Measurements from ENCODE around the gene PRDX6. TPM values are rescaled to one million over a fixed set of nuclear protein-coding genes. Genes with fewer than 3 reads are reported as not detected.
A peak's percentile ranks its signal among the peaks of the same experiment; 100 is the strongest.
"Not testable (repeated sequence)": the region's sequence is repeated elsewhere in the genome, so short reads cannot be mapped to it uniquely, and the experiment has no call there.

Gene PRDX6
- total and polyA plus RNA-seq, 8 donors: 236 to 279 (median 258) TPM

DNA sequence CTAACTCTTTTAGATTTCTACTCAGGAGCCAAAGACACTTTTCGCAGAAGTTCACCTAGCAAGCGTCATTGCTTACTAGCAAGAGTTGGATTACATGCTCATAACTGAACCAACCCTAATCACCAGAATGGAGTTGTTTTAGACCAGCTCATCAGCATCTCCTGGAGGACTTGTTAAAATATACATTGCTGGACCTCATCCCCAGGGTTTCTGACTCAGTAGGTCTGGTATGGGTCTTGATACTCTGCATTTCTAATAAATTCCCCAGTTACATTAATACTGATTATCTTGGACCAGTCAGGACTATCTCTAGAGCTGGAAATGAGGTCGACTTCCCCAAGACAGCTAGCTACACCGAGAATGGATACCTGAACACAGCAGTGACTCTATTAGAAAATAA, 9.7 kb upstream of the PRDX6 start:
- DNase-seq: no peak
- H3K4me1 ChIP-seq: no peaks in the 10 kb centered on the region
- no peak for ATAC-seq
- H3K9me3 ChIP-seq: peaks cover 0 to 22% of the 10 kb centered on the region in 2 donors
- H3K27me3 ChIP-seq: no peaks in the 10 kb centered on the region
- H3K36me3 ChIP-seq: no peaks in the 10 kb centered on the region
- intact Hi-C loops (cut with DNase I): no loop called here
- H3K27ac ChIP-seq: no peak overlapping the region
- TF ChIP-seq, protein P1, sequence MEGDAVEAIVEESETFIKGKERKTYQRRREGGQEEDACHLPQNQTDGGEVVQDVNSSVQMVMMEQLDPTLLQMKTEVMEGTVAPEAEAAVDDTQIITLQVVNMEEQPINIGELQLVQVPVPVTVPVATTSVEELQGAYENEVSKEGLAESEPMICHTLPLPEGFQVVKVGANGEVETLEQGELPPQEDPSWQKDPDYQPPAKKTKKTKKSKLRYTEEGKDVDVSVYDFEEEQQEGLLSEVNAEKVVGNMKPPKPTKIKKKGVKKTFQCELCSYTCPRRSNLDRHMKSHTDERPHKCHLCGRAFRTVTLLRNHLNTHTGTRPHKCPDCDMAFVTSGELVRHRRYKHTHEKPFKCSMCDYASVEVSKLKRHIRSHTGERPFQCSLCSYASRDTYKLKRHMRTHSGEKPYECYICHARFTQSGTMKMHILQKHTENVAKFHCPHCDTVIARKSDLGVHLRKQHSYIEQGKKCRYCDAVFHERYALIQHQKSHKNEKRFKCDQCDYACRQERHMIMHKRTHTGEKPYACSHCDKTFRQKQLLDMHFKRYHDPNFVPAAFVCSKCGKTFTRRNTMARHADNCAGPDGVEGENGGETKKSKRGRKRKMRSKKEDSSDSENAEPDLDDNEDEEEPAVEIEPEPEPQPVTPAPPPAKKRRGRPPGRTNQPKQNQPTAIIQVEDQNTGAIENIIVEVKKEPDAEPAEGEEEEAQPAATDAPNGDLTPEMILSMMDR (IDR thresholded peaks at IDR 0.05): no peak
- no peak overlapping the region for H3K4me3 ChIP-seq

DNA sequence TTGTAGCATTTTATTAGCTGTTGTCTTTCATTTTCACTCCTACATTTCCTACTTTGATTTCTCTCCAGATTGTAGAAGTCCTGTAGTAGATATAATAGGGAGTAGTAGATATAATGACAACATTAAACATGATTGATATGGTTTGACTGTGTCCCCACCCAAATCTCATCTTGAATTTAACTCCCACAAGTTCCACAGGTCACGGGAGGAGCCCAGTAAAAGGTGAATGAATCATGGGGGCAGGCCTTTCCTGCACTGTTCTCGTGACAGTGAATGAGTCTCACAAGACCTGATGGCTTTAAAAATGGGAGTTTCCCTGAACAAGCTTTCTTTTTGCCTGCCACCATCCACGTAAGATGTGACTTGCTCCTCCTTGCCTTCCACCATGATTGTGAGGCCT, 7.5 kb upstream of the PRDX6 start:
- H3K27me3 ChIP-seq: no peaks in the 10 kb centered on the region
- intact Hi-C loops (cut with DNase I): no loop called here
- H3K9me3 ChIP-seq: peaks cover 0 to 12% of the 10 kb centered on the region in 2 donors
- H3K36me3 ChIP-seq: no peaks in the 10 kb centered on the region
- no peak overlapping the region for H3K4me3 ChIP-seq
- DNase-seq (no peak), ATAC-seq (no peak)
- peaks cover 0 to 16% of the 10 kb centered on the region in 2 donors for H3K4me1 ChIP-seq
- H3K27ac ChIP-seq: no peak overlapping the region
- TF ChIP-seq, protein P1 (IDR thresholded peaks at IDR 0.05): no peak

DNA sequence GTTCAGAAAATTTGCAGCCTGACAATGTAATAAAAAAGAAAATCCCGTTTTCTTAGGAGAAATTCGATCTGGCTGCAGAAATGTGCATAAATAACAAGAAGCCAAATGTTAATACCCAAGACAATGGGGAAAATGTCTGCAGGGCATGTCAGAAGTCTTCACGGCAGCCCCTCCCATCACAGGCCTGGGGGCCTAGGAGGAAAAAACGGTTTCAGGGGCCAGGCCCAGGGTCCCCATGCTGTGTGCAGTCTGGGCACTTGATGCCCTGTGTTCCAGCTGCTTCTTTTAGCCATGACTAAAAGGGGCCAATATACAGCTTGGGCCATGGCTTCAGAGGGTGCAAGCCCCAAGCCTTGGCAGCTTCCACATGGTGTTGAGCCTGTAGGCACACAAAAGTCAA, 6.5 kb upstream of the PRDX6 start:
- Histone ChIP-seq H3K27me3 (no peaks in the 10 kb centered on the region), H3K4me1 (peaks cover 0 to 25% of the 10 kb centered on the region in 2 donors), H3K27ac (no peak overlapping the region), H3K4me3 (no peak overlapping the region), H3K36me3 (no peaks in the 10 kb centered on the region), H3K9me3 (peaks cover 0 to 12% of the 10 kb centered on the region in 2 donors)
- ATAC-seq (no peak), DNase-seq (no peak)
- intact Hi-C loops (cut with DNase I): no loop called here
- TF ChIP-seq, protein P1 (IDR thresholded peaks at IDR 0.05): no peak

DNA sequence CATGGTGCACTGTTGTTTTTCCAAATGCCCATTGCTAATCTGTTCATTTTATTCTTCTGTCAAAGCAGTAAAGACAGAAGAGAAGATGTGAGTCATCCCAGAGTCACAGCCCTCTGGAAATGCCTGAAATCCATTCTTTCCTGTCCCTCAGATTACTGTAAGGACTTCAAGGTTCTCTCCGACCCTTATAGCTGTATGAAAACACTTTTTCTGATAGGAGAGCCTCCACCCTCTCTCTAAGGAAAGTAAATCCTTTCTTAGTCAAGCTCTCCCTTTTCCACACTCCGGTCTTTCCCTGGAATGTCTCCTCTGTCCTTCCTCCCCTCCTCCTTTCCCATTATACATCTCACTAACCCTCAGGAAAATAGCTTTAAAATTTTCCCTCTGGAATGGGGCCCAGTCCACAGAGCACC, 3.5 kb upstream of the PRDX6 start:
- Histone ChIP-seq H3K27ac (peak overlapping the region; percentile 6 to 13), H3K4me3 (no peak overlapping the region), H3K36me3 (no peaks in the 10 kb centered on the region), H3K27me3 (no peaks in the 10 kb centered on the region), H3K9me3 (peaks cover 0 to 12% of the 10 kb centered on the region in 2 donors), H3K4me1 (peaks cover 5 to 42% of the 10 kb centered on the region in 2 donors)
- intact Hi-C loops (cut with DNase I): no loop called here
- TF ChIP-seq, protein P1 (IDR thresholded peaks at IDR 0.05): no peak
- no peak for ATAC-seq
- DNase-seq: no peak

DNA sequence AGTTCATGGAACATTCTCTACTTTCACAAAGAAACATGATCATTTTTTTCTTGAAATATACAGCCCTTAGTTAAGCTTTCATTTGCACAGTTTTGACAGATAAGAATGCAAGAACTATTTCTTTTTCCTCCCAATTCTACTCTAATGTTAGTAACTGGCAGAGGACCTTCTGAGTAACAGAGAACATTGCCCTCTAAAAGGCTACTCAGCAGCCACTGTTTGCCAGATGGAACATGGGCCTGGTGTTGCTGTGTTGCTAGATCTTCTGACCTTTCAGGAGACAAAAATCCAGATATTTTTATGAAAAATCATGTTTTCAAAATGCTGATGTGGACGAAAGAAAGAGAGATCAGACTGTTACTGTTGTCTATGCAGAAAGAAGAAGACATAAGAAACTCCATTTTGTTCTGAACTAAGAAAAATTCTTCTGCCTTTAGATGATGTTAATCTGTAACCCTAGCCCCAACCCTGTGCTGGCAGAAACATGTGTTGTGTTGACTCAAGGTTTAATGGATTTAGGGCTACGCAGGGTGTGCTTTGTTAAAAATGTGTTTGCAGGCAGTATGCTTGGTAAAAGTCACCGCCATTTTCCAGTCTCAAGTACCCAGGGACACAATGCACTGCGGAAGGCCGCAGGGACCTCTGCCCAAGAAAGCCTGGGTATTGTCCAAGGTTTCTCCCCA, 2.9 kb upstream of the PRDX6 start:
- TF ChIP-seq, protein P1 (IDR thresholded peaks at IDR 0.05): no peak
- Histone ChIP-seq H3K9me3 (peaks cover 0 to 12% of the 10 kb centered on the region in 2 donors), H3K36me3 (no peaks in the 10 kb centered on the region), H3K27me3 (no peaks in the 10 kb centered on the region), H3K4me1 (peaks cover 11 to 48% of the 10 kb centered on the region in 2 donors), H3K4me3 (no peak overlapping the region), H3K27ac (peak overlapping the region; percentile 6 to 13)
- DNase-seq (no peak), ATAC-seq (no peak)
- intact Hi-C loops (cut with DNase I): no loop called here

DNA sequence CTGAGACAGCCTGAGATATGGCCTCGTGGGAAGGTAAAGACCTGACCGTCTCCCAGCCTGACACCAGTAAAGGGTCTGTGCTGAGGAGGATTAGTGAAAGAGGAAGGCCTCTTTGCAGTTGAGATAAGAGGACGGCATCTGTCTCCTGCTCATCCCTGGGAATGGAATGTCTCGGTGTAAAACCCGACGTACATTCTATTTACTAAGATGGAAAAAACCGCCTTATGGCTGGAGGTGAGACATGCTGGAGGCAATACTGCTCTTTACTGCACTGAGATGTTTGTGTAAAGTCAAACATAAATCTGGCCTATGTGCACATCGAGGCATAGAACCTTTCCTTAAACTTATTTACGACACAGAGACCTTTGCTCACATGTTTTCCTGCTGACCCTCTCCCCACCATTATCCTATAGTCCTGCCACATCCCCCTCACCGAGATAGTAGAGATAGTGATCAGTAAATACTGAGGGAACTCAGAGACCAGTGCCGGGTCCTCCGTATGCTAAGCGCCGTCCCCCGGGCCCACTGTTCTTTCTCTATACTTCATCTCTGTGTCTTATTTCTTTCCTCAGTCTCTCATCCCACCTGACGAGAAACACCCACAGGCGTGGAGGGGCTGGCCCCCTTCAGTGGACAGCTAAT, 2.2 kb upstream of the PRDX6 start:
- H3K4me3 ChIP-seq; ATAC-seq; H3K27me3 ChIP-seq; H3K36me3 ChIP-seq; intact Hi-C loops (cut with DNase I); DNase-seq: not testable (repeated sequence)
- peaks cover 0 to 12% of the 10 kb centered on the region in 2 donors for H3K9me3 ChIP-seq
- H3K27ac ChIP-seq: peak overlapping the region in 1 of 2 donors; percentile 92
- peaks cover 16 to 55% of the 10 kb centered on the region in 2 donors for H3K4me1 ChIP-seq

Measured in left lung (tissue), 10 donors.